Loucy (cell line): Measurements from ENCODE around the gene FPR2.

ENCODE experiments used
- CTCF ChIP-seq: fragments of 200-600 bp; sonication (generic); conservative IDR thresholded peaks from 2 replicates; pipeline ENCODE4 v1.5.1; 2014; ENCODE audit warnings: mild to moderate bottlenecking, antibody characterized with exemption, low read length
- EZH2phosphoT487 ChIP-seq: fragments of 200-600 bp; IDR thresholded peaks from 2 replicates; pipeline ENCODE4 v1.6.1; 2018; ENCODE audit warnings: antibody characterized with exemption, mild to moderate bottlenecking, moderate library complexity, borderline replicate concordance

GRCh38 chr19:51733742-51734522, 27.0 kb upstream of the FPR2 start:
- TF ChIP-seq CTCF = no peak
- TF ChIP-seq EZH2phosphoT487 = no peak
